ENCODE measurements around the gene FOSB.

DNA sequence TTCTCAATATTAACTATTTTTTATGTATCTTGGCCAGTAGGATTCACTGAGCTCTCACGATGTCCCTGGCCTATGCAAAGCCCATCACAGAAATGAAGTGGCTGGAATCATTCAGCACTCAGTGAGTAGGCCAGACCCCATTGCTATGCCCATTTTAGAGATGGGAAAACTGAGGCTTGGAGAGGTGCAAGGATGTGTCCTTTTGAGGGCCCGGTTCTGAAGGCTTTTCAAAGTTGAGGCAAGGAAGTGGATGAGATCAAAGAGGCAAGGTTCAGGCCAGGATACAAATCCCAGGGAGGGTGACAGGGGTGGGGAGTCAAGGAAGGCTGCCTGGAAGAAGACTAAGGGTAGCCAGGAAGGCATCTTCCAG, 25.4 kb upstream of the FOSB start:
- TF ChIP-seq, protein P1, sequence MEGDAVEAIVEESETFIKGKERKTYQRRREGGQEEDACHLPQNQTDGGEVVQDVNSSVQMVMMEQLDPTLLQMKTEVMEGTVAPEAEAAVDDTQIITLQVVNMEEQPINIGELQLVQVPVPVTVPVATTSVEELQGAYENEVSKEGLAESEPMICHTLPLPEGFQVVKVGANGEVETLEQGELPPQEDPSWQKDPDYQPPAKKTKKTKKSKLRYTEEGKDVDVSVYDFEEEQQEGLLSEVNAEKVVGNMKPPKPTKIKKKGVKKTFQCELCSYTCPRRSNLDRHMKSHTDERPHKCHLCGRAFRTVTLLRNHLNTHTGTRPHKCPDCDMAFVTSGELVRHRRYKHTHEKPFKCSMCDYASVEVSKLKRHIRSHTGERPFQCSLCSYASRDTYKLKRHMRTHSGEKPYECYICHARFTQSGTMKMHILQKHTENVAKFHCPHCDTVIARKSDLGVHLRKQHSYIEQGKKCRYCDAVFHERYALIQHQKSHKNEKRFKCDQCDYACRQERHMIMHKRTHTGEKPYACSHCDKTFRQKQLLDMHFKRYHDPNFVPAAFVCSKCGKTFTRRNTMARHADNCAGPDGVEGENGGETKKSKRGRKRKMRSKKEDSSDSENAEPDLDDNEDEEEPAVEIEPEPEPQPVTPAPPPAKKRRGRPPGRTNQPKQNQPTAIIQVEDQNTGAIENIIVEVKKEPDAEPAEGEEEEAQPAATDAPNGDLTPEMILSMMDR (conservative IDR thresholded peaks at IDR 0.05; ENCODE audit: low read depth, low read length), result no peak
- no peak for TF ChIP-seq EZH2 (IDR thresholded peaks at IDR 0.05; ENCODE audit: borderline replicate concordance, low read depth, low read length, poor library complexity, severe bottlenecking)

Measured in A673 (cell line).